Right hindlimb (tissue), 1 donor: ENCODE results near the gene CMSS1.

ENCODE experiments used
- DNase-seq: peaks from one replicate; pipeline ENCODE4 v3.0.0-alpha.2; 2018

CMSS1 gene

GRCh38 chr3:100155590-100155989, 337.9 kb downstream of the CMSS1 start:
- no peak for DNase-seq

- no peak for DNase-seq
Measured at GRCh38 chr3:100157685-100158084, 340.0 kb downstream of the CMSS1 start.

- DNase-seq, result peak; percentile 60
Measured at GRCh38 chr3:100158918-100159330, 341.3 kb downstream of the CMSS1 start.

GRCh38 chr3:100159331-100160153, 341.9 kb downstream of the CMSS1 start:
- DNase-seq, result no peak

GRCh38 chr3:100160521-100160920, 342.9 kb downstream of the CMSS1 start:
- DNase-seq, result no peak

GRCh38 chr3:100163787-100164186, 346.1 kb downstream of the CMSS1 start:
- no peak for DNase-seq

GRCh38 chr3:100164743-100165142, 347.1 kb downstream of the CMSS1 start:
- no peak for DNase-seq

GRCh38 chr3:100165926-100166550, 348.4 kb downstream of the CMSS1 start:
- no peak for DNase-seq

GRCh38 chr3:100169201-100169920, 351.7 kb downstream of the CMSS1 start:
- peak; percentile 44 for DNase-seq

GRCh38 chr3:100170486-100170885, 352.8 kb downstream of the CMSS1 start:
- no peak for DNase-seq

- DNase-seq, result no peak
Measured at GRCh38 chr3:100171211-100171914, 353.7 kb downstream of the CMSS1 start.

GRCh38 chr3:100173961-100174360, 356.3 kb downstream of the CMSS1 start:
- DNase-seq, result no peak

- no peak for DNase-seq
Measured at GRCh38 chr3:100175637-100176280, 358.1 kb downstream of the CMSS1 start.

- DNase-seq, result no peak
Measured at GRCh38 chr3:100179692-100180349, 362.2 kb downstream of the CMSS1 start.

GRCh38 chr3:100183608-100184125, 366.0 kb downstream of the CMSS1 start:
- DNase-seq, result no peak

GRCh38 chr3:100184948-100185570, 367.4 kb downstream of the CMSS1 start:
- DNase-seq, result peak; percentile 38

GRCh38 chr3:100185847-100186246, 368.2 kb downstream of the CMSS1 start:
- DNase-seq, result no peak

GRCh38 chr3:100189444-100189964, 371.8 kb downstream of the CMSS1 start:
- DNase-seq, result no peak

- DNase-seq, result no peak
Measured at GRCh38 chr3:100195375-100195774, 377.7 kb downstream of the CMSS1 start.

GRCh38 chr3:100197876-100198275, 380.2 kb downstream of the CMSS1 start:
- no peak for DNase-seq
